SJCRH30 (cell line): ENCODE data around the gene MECP2. TPM values are rescaled to one million over a fixed set of nuclear protein-coding genes. Genes with fewer than 3 reads are reported as not detected.

Experiments
- DNase-seq, 2 experiments: peaks; one replicate each; pipeline ENCODE4 v3.0.0-alpha.2; 2015 to 2020
- H3K27ac ChIP-seq: fragments of 250-450 bp; sonication (Bioruptor Pico); 2 replicates; pipeline ENCODE4 v1.5.1; 2020; ENCODE audit warnings: mild to moderate bottlenecking, moderate library complexity
- H3K27me3 ChIP-seq: fragments of 250-450 bp; sonication (Bioruptor Pico); 2 replicates; pipeline ENCODE4 v1.5.1; 2020; ENCODE audit warnings: mild to moderate bottlenecking, moderate library complexity
- H3K36me3 ChIP-seq: fragments of 250-450 bp; sonication (Bioruptor Pico); 2 replicates; pipeline ENCODE4 v1.5.1; 2020; ENCODE audit warnings: mild to moderate bottlenecking, moderate library complexity
- H3K4me1 ChIP-seq: fragments of 250-450 bp; sonication (Bioruptor Pico); 2 replicates; pipeline ENCODE4 v1.5.1; 2020; ENCODE audit warnings: mild to moderate bottlenecking, moderate library complexity
- H3K4me3 ChIP-seq: fragments of 250-450 bp; sonication (Bioruptor Pico); 2 replicates; pipeline ENCODE4 v1.5.1; 2020; ENCODE audit warnings: mild to moderate bottlenecking, moderate library complexity
- H3K9me3 ChIP-seq: fragments of 250-450 bp; sonication (Bioruptor Pico); replicated peaks from 2 replicates; pipeline ENCODE4 v1.5.1; 2020; ENCODE audit warnings: mild to moderate bottlenecking, moderate library complexity
- total RNA-seq: library from RNA; depleted of rRNA; stranded (reverse); fragments of >200 nt; shearing (Covaris generic); gene quantifications from 2 replicates; pipeline ENCODE4 v1.2.3, GENCODE V29; 2014

The MECP2 gene
- total RNA-seq, 1 experiment from 2014 or later, result 26.2 TPM

- H3K4me1 ChIP-seq, result no peaks in the 10 kb centered on the region
- H3K4me3 ChIP-seq, result no peak overlapping the region
- H3K27me3 ChIP-seq, result no peaks in the 10 kb centered on the region
- no peaks in the 10 kb centered on the region for H3K36me3 ChIP-seq
- no peak for DNase-seq
- H3K9me3 ChIP-seq, result no peaks in the 10 kb centered on the region
- H3K27ac ChIP-seq, result no peak overlapping the region
These were observed 3.6 kb downstream of the MECP2 start for GRCh38 chrX:154093965-154094364.

DNA sequence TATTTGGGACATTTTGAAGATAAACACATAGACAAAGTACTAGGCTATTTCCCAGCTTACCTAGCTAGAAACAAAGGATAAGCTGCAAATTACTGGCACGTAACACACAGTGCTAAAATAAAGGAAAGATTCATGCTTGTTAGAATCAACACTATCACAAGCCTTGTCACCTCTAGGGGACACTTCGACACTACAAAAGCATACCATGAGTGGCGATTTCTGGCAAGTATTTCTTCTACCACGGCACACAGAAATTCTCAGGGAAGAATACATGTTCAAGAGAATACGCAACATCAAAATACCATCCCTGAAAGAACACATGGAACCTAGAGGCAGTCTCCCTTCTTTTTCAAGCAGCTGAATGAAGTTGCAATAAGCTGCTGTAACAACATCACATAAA, 5.1 kb downstream of the MECP2 start:
- no peaks in the 10 kb centered on the region for H3K27me3 ChIP-seq

DNA sequence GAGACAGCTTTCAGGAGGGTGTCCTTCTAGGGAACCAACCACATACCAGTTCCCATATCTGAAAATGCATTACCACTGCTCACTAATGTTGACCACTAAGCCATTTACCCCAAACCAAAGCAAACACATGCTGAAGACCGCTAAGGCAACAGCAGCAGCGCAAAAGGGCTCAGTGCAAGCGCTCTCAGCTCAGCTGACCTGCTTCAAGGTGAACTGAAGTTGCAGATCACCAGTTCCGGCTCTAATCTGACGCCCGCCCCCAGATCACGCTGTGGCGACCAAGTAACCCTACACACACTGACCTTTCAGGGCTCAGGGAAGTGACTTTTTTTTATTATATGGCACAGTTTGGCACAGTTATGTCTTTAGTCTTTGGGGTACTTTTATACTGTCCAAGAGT, 5.8 kb downstream of the MECP2 start:
- no peak overlapping the region for H3K4me3 ChIP-seq
- DNase-seq, result no peak
- no peaks in the 10 kb centered on the region for H3K4me1 ChIP-seq
- H3K36me3 ChIP-seq, result no peaks in the 10 kb centered on the region
- H3K9me3 ChIP-seq, result no peaks in the 10 kb centered on the region
- no peaks in the 10 kb centered on the region for H3K27me3 ChIP-seq
- no peak overlapping the region for H3K27ac ChIP-seq

More for the DNA sequence above, 5.1 kb downstream of the MECP2 start:
- Histone ChIP-seq H3K4me3 (no peak overlapping the region), H3K27ac (no peak overlapping the region), H3K9me3 (no peaks in the 10 kb centered on the region), H3K4me1 (no peaks in the 10 kb centered on the region), H3K36me3 (no peaks in the 10 kb centered on the region)
- no peak for DNase-seq

DNA sequence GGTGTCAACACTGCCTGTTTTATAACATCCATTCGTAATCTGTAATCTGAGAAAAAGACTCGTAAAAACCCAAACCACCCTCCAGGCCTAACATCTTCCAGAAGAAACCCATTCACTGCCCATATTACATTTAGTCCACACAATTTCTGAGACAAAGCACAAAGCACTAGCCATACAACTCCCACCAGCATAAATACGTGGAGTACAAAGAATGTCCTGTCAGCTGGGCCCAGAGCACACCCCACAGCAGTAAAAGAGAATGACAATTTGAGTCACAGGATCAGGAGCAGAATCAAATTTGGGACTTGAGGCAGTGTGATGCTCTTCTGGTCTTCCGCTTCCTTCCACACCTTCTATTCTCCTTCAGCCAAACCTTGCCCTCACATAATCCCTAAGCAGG, 6.8 kb downstream of the MECP2 start:
- H3K4me1 ChIP-seq, result no peaks in the 10 kb centered on the region
- no peaks in the 10 kb centered on the region for H3K9me3 ChIP-seq
- H3K27ac ChIP-seq, result no peak overlapping the region
- no peaks in the 10 kb centered on the region for H3K27me3 ChIP-seq
- DNase-seq, result no peak
- H3K36me3 ChIP-seq, result no peaks in the 10 kb centered on the region
- no peak overlapping the region for H3K4me3 ChIP-seq

- no peak for DNase-seq
- Histone ChIP-seq H3K4me3 (no peak overlapping the region), H3K27ac (no peak overlapping the region), H3K27me3 (no peaks in the 10 kb centered on the region), H3K36me3 (no peaks in the 10 kb centered on the region), H3K4me1 (no peaks in the 10 kb centered on the region), H3K9me3 (no peaks in the 10 kb centered on the region)
These were observed 12.8 kb downstream of the MECP2 start for GRCh38 chrX:154084449-154085300.

GRCh38 chrX:154083126-154083517, 14.4 kb downstream of the MECP2 start:
- Histone ChIP-seq H3K27ac (no peak overlapping the region), H3K9me3 (no peaks in the 10 kb centered on the region)
- no peak for DNase-seq

DNA sequence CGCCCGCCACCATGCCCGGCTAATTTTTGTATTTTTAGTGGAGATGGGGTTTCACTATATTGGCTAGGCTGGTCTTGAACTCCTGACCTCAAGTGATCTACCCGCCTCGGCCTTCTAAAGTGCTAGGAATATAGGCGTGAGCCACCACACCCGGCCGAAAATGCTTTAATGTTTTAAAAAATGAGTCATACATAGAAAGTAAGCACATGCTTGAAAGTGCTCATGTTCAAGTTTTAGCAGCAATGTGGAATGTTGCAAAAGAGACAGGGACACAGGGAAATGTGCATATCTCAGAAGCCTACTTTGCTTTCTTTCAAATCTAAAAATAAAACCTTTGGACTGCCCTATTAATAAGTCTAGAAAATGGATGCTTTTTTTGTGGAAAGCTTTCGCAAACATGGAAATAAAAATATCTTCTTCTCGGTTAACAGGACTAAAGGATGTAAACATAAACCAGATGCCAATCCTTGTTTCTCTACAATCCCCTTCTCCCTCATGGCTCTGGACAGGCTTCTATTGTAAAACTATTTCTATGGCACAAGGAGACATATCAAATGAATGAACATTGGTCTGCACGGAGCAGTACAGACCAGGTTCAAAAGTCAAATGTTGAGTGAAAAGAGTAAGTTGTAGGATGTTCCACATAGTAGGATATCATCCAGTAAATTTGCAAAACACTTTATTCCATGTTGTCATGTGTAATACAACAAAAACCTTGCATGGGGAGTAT, 15.0 kb downstream of the MECP2 start:
- Histone ChIP-seq H3K4me1 (no peaks in the 10 kb centered on the region), H3K9me3 (no peaks in the 10 kb centered on the region), H3K36me3 (no peaks in the 10 kb centered on the region), H3K27me3 (no peaks in the 10 kb centered on the region), H3K4me3 (no peak overlapping the region), H3K27ac (no peak overlapping the region)
- DNase-seq, result no peak

More at GRCh38 chrX:154083126-154083517, 14.4 kb downstream of the MECP2 start:
- Histone ChIP-seq H3K4me3 (no peak overlapping the region), H3K27me3 (no peaks in the 10 kb centered on the region), H3K4me1 (no peaks in the 10 kb centered on the region), H3K36me3 (no peaks in the 10 kb centered on the region)

- Histone ChIP-seq H3K9me3 (no peaks in the 10 kb centered on the region), H3K27ac (no peak overlapping the region), H3K4me3 (no peak overlapping the region), H3K4me1 (peaks cover 10% of the 10 kb centered on the region; the same call in 1 of the 2 replicates), H3K27me3 (no peaks in the 10 kb centered on the region), H3K36me3 (no peaks in the 10 kb centered on the region)
- no peak for DNase-seq
These were observed 20.4 kb downstream of the MECP2 start for GRCh38 chrX:154077101-154077500.

- H3K27ac ChIP-seq, result peak overlapping the region; percentile 28
- H3K4me3 ChIP-seq, result no peak overlapping the region
- peak in 1 of 2 experiments; percentile 13 for DNase-seq
These were observed 23.3 kb downstream of the MECP2 start for GRCh38 chrX:154074199-154074598.

DNA sequence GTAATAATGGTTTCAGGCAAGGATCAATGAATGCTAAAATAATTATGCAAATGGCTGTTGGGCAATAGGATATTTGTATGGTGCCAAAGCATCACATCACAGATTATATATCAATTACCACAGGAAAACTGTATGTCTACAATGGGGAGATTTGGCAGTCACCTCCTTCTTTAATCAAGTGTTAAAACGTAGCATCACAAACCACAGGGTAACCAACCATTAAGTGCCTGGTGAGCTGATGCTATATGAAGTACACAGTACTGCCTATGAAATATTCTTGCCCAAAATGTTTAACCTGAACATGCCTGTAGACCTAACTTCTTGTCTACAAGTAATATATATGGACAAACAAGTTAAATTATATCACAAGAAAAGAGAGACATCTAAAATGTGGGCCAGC, 25.3 kb downstream of the MECP2 start:
- Histone ChIP-seq H3K9me3 (no peaks in the 10 kb centered on the region), H3K36me3 (no peaks in the 10 kb centered on the region), H3K4me1 (peaks cover 10% of the 10 kb centered on the region; the same call in 1 of the 2 replicates), H3K4me3 (no peak overlapping the region), H3K27me3 (no peaks in the 10 kb centered on the region), H3K27ac (no peak overlapping the region)
- no peak for DNase-seq

More at GRCh38 chrX:154074199-154074598, 23.3 kb downstream of the MECP2 start:
- no peaks in the 10 kb centered on the region for H3K9me3 ChIP-seq
- no peaks in the 10 kb centered on the region for H3K27me3 ChIP-seq
- no peaks in the 10 kb centered on the region for H3K36me3 ChIP-seq
- H3K4me1 ChIP-seq, result peaks cover 10% of the 10 kb centered on the region; the same call in 1 of the 2 replicates

GRCh38 chrX:154068560-154068959, 29.0 kb downstream of the MECP2 start:
- Histone ChIP-seq H3K27me3 (no peaks in the 10 kb centered on the region), H3K4me1 (no peaks in the 10 kb centered on the region), H3K36me3 (no peaks in the 10 kb centered on the region), H3K4me3 (no peak overlapping the region), H3K27ac (no peak overlapping the region), H3K9me3 (no peaks in the 10 kb centered on the region)
- no peak for DNase-seq

- no peak for DNase-seq
- Histone ChIP-seq H3K4me3 (no peak overlapping the region), H3K9me3 (no peaks in the 10 kb centered on the region), H3K27ac (no peak overlapping the region), H3K27me3 (no peaks in the 10 kb centered on the region), H3K36me3 (no peaks in the 10 kb centered on the region), H3K4me1 (no peaks in the 10 kb centered on the region)
These were observed 32.7 kb downstream of the MECP2 start for GRCh38 chrX:154064637-154065435.

DNA sequence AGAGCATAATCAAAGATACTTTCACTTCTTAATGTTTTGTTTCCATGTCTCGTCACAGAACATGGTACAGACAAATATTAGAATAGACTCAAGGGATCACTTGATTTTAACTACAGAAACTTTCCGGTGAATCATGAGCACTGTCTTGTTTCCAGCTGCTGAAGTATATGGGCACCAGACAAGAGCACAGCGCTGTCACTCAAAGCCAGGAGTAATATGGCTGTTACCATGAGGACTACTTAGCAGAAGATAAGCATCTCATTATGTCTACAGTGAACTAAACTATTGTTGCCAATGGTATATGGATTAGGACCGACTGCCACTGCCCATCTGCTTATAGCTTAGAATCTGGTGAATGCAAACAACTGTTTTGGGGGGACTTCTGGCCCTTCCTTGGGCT, 34.3 kb downstream of the MECP2 start:
- Histone ChIP-seq H3K36me3 (no peaks in the 10 kb centered on the region; the same call in 1 of the 2 replicates), H3K27ac (no peak overlapping the region), H3K27me3 (no peaks in the 10 kb centered on the region), H3K4me3 (no peak overlapping the region), H3K4me1 (no peaks in the 10 kb centered on the region), H3K9me3 (no peaks in the 10 kb centered on the region)
- DNase-seq, result no peak

- no peak overlapping the region for H3K27ac ChIP-seq
- H3K9me3 ChIP-seq, result no peaks in the 10 kb centered on the region
- no peaks in the 10 kb centered on the region; the same call in 1 of the 2 replicates for H3K36me3 ChIP-seq
- no peaks in the 10 kb centered on the region for H3K4me1 ChIP-seq
- no peak for DNase-seq
- no peak overlapping the region for H3K4me3 ChIP-seq
- H3K27me3 ChIP-seq, result no peaks in the 10 kb centered on the region
These were observed 35.7 kb downstream of the MECP2 start for GRCh38 chrX:154061801-154062200.
